Hepatocyte (in vitro differentiated cells): ENCODE measurements around the gene C11orf71.

Source experiments
- EZH2 ChIP-seq: fragments of 200-600 bp; sonication (generic); IDR thresholded peaks from 2 replicates; pipeline ENCODE4 v1.6.1; 2016; ENCODE audit warnings: antibody characterized with exemption, mild to moderate bottlenecking, borderline replicate concordance
- EZH2phosphoT487 ChIP-seq: fragments of 200-600 bp; sonication (generic); IDR thresholded peaks from one replicate; pipeline ENCODE4 v1.6.1; 2018; ENCODE audit warnings: antibody characterized with exemption, mild to moderate bottlenecking, low read depth, moderate library complexity; ENCODE audit not compliant: unreplicated experiment, severe bottlenecking
- TF ChIP-seq, protein P1 (sequence below): fragments of 200-600 bp; sonication (generic); IDR thresholded peaks from 2 replicates; pipeline ENCODE4 v1.5.1; 2016; ENCODE audit warnings: antibody characterized with exemption, mild to moderate bottlenecking; ENCODE audit not compliant: poor library complexity

DNA sequence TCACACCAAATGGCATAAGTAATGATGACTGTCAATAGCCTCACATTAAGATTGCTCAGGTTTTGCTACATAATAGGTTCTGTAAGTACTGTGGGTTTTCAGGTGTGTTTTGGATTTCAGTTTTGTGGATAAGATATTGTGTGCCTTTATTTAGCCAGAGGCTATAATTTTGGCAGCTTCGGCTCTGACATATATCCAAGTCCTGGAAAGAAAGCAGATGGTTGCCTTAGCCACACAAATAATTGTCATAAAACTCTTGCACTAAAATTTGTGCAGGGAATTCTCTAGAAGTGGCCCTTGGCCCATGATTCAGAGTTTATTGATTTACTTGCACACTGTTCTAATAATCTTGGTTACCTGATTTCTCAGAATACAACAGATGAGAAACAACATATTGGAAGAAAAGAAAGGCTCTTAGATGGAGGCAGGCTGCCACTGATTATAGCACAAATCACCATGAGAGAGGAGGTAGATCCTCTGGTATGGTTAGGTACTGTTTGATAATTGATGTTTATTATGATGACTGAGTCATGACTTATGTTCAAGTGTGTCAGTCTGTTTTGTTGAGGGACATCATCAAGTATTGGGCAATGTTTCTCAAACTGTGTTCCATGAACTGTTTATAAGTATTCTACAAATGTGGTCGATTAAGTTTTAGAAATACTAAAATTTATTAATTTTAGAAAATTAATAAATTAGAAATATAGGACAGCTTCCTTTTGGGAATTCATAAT lies 48.6 kb upstream of the C11orf71 start:
- TF ChIP-seq EZH2, result no peak
- TF ChIP-seq, protein P1, sequence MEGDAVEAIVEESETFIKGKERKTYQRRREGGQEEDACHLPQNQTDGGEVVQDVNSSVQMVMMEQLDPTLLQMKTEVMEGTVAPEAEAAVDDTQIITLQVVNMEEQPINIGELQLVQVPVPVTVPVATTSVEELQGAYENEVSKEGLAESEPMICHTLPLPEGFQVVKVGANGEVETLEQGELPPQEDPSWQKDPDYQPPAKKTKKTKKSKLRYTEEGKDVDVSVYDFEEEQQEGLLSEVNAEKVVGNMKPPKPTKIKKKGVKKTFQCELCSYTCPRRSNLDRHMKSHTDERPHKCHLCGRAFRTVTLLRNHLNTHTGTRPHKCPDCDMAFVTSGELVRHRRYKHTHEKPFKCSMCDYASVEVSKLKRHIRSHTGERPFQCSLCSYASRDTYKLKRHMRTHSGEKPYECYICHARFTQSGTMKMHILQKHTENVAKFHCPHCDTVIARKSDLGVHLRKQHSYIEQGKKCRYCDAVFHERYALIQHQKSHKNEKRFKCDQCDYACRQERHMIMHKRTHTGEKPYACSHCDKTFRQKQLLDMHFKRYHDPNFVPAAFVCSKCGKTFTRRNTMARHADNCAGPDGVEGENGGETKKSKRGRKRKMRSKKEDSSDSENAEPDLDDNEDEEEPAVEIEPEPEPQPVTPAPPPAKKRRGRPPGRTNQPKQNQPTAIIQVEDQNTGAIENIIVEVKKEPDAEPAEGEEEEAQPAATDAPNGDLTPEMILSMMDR, result no peak
- TF ChIP-seq EZH2phosphoT487, result no peak
